Stimulated activated CD4-positive, alpha-beta T cell treated with anti-CD3 and anti-CD28 coated beads, Interleukin-15, amount 100 ng/mL, for 24 hours (primary cell): Measurements from ENCODE around the gene CYP24A1.

Experiments used
- DNase-seq: peaks from one replicate; pipeline ENCODE4 v3.0.0-alpha.2; 2020

Gene CYP24A1

GRCh38 chr20:54155736-54156317, 18.0 kb downstream of the CYP24A1 start:
- DNase-seq, result no peak

GRCh38 chr20:54154439-54154838, 19.3 kb downstream of the CYP24A1 start:
- DNase-seq, result no peak

GRCh38 chr20:54153847-54154246, 19.9 kb downstream of the CYP24A1 start:
- DNase-seq, result no peak

GRCh38 chr20:54153041-54153327, 20.8 kb downstream of the CYP24A1 start:
- DNase-seq, result no peak

GRCh38 chr20:54152227-54153040, 21.4 kb downstream of the CYP24A1 start:
- no peak for DNase-seq

GRCh38 chr20:54151511-54152226, 22.1 kb downstream of the CYP24A1 start:
- DNase-seq, result no peak

GRCh38 chr20:54151075-54151439, 22.7 kb downstream of the CYP24A1 start:
- DNase-seq, result no peak

- no peak for DNase-seq
Measured at GRCh38 chr20:54149765-54150264, 24.0 kb downstream of the CYP24A1 start.

GRCh38 chr20:54148947-54149764, 24.6 kb downstream of the CYP24A1 start:
- DNase-seq, result no peak

GRCh38 chr20:54146672-54147071, 27.1 kb downstream of the CYP24A1 start:
- DNase-seq, result no peak

- DNase-seq, result no peak
Measured at GRCh38 chr20:54144847-54145414, 28.9 kb downstream of the CYP24A1 start.

- DNase-seq, result no peak
Measured at GRCh38 chr20:54140927-54141566, 32.7 kb downstream of the CYP24A1 start.

- no peak for DNase-seq
Measured at GRCh38 chr20:54140486-54140885, 33.3 kb downstream of the CYP24A1 start.

- DNase-seq, result no peak
Measured at GRCh38 chr20:54140067-54140466, 33.7 kb downstream of the CYP24A1 start.

GRCh38 chr20:54139188-54139587, 34.6 kb downstream of the CYP24A1 start:
- no peak for DNase-seq

GRCh38 chr20:54138427-54138826, 35.4 kb downstream of the CYP24A1 start:
- DNase-seq, result no peak

GRCh38 chr20:54137115-54137514, 36.7 kb downstream of the CYP24A1 start:
- no peak for DNase-seq

GRCh38 chr20:54134445-54135220, 39.2 kb downstream of the CYP24A1 start:
- no peak for DNase-seq

- DNase-seq, result no peak
Measured at GRCh38 chr20:54133434-54134427, 40.1 kb downstream of the CYP24A1 start.
